ENCODE data around the gene UBAC2.

GRCh38 chr13:99431927-99432608, 231.4 kb downstream of the UBAC2 start:
- no peak for TF ChIP-seq CTCF (IDR thresholded peaks at IDR 0.05; ENCODE audit: poor library complexity)
- no peak for TF ChIP-seq EZH2 (IDR thresholded peaks at IDR 0.05; ENCODE audit: borderline replicate concordance)

All from hepatocyte (in vitro differentiated cells).